ENCODE data around the gene ZNF18. TPM values are rescaled to one million over a fixed set of nuclear protein-coding genes. Genes with fewer than 3 reads are reported as not detected.

The ZNF18 gene
- total RNA-seq (2022; extraction: Qiagen RNA extraction; ENCODE audit: low read depth) = 4.6 to 7.9 TPM (median 5.0 TPM) in 5 replicates

GRCh38 chr17:11997147-11997971 is at the start of gene ZNF18:
Gene ZNF18 (minus strand): TSS chr17:11997475. CDS start chr17:11992829, 4,646 bp downstream.

GRCh38 chr17:12020642-12021622 is 23.7 kb upstream of the ZNF18 start, which contains the start of gene MAP2K4:
Gene MAP2K4 (plus strand): TSS chr17:12020877. CDS start chr17:12020887, 10 bp downstream.

Other genes with a start within 250 kb of the ZNF18 start
- 24.2 to 40.5 TPM (median 30.9 TPM) in 5 replicates for gene MAP2K4, start 23.4 kb upstream of the ZNF18 start, total RNA-seq (2022; extraction: Qiagen RNA extraction; ENCODE audit: low read depth)